ENCODE data around the gene ALPG. TPM values are rescaled to one million over a fixed set of nuclear protein-coding genes. Genes with fewer than 3 reads are reported as not detected.
"Not testable (repeated sequence)": the region's sequence is repeated elsewhere in the genome, so short reads cannot be mapped to it uniquely, and the experiment has no call there.

ALPG gene
- polyA plus RNA-seq, 12 donors: not detected

DNA sequence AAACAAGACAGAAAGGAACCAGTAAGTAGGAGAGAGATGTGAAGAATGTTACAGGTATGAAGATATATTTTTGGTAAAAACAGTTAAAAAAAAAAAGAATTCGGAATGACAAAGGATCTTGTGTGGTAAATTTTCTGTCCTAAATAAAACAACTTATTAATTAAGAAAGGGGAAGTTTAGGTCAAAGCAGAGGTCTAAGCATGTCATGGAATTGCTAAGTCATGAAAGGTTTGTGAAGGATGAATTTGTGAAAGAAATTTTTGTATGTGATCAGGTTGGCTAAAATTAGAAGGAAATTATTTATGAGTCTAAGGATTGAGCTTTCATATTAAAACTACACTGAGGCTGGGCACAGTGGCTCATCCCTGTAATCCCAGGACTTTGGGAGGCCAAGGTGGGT, 11.1 kb upstream of the ALPG start:
- DNase-seq: no peak

DNA sequence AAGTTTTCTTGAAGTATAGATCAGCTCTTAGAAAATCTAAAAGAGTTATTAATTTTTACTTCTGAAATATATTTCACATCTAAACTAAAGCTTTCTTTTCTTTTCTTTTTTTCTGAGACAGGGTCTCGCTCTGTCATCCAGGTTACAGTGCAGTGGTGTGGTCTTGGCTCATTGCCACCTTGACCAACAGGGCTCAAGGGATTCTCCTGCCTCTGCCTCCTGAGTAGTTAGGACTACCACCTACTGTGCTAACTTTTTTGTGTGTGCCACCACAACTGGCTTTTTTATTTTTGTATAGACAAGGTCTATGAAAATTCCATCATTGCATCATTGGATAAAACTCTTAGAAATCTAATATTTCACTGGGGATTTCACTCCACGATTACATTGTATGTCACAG, 10.0 kb upstream of the ALPG start:
- no peak for DNase-seq

DNA sequence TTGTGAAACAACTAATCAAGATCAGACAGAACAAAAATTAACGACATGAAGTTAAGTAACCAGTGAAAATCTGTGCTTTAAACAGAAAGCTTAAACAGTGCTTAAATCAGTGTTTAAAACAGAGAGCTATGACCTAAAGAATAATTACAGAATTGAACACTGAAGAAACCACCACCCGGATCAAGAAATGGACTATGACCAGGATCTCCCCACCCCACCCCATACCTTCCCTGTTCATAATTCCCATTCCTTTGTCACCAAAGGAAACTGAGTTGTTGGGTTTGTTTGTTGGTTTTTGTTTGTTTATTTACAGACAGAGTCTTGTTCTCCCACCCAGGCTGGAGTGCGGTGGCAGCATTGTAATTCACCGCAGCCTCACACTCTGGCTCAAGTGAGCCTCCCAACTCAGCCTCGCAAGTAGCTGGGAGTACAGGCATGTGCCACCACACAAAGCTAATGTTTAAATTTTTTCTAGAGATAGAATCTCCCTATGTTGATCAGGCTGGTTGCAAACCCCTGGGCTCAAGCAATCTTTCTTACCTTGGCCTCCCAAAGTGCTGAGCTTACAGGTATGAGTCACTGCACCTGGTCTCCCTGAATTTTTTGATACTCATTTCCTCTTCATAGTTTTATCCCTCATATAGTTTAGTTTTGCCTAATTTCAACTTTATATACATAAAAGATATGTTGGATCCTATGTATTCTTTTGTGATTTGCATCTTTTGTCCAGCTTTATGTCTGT, 8.2 kb upstream of the ALPG start:
- DNase-seq: no peak

DNA sequence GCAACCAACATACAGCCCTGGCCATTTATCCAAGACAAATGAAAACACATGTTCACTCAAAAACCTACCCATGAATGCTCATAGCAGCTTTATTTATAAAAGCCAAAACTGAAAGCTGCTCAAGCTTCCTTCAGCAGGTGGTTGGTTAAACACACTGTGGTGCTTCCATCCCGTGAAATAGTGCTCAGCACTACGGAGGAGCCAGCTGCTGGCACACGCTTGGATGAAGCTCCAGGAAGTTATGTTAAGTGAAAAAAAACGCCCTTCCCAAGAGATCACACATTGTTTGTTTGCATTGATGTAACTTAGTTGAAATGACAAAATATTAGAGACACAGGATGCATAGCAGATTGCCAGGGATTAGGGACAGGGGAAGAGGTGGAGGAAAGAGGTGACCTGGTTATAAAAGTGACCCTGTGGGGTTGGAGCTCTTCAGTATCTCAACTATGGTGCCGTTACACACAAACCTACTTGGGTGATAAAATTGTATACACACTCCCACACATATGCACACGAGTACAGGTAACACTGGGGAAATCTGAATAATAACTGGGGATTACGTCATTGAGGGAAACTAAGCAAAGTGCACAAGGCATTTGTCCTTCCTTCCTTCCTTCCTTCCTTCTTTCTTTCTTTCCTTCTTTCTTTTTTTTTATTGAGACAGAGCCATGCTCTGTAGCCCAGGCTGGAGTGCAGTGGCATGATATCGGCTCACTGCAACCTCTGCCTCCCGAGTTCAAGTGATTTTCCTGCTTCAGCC, 6.2 kb upstream of the ALPG start:
- no peak for DNase-seq

DNA sequence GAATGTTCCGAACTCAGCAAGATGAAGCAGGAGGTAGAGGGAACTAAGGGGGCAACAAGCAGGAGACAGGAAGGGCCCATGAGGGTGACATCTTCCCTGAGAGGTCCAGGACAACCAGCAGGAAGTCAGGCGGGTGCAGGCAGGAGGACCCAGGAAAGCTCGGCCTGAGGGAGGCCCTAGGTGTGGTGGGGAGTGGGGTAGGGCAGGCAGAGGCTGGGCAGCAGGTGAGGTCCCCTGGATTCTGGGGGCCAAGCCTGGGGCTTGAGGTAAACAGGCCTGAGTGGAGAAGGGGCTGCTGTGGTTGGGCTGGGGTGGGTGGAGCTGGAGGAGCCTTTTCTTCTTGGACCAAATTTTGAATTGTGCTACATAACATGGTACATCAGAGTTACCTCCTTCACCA, 4.1 kb upstream of the ALPG start:
- DNase-seq: no peak

DNA sequence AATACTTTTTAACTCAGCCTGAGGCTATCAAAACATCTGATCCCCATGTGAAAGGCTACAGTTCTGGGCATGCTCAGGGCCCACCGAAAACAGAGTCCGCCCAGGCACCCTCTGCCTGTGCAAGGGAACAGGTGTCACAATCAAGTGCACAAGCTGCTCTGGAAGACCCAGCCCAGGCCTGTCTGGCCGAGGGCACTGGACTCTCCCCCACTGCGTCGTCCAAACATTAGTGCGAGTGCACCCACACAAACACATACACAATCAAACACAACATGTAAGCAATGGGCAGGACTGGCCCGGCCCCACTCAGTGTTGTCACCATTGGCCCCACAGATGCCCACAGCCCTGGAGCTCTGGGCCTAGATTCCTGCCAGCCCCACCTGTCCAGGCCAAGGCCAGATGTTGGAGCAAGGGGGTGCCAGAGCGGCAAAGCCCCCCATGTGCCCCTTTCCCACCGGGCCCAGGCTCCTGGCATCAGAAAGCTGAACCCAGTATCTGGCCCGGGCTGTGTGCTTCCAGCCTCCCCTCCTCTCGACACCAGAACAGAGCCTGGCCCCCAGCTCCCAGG, 617 bp upstream of the ALPG start:
- no peak for DNase-seq

DNA sequence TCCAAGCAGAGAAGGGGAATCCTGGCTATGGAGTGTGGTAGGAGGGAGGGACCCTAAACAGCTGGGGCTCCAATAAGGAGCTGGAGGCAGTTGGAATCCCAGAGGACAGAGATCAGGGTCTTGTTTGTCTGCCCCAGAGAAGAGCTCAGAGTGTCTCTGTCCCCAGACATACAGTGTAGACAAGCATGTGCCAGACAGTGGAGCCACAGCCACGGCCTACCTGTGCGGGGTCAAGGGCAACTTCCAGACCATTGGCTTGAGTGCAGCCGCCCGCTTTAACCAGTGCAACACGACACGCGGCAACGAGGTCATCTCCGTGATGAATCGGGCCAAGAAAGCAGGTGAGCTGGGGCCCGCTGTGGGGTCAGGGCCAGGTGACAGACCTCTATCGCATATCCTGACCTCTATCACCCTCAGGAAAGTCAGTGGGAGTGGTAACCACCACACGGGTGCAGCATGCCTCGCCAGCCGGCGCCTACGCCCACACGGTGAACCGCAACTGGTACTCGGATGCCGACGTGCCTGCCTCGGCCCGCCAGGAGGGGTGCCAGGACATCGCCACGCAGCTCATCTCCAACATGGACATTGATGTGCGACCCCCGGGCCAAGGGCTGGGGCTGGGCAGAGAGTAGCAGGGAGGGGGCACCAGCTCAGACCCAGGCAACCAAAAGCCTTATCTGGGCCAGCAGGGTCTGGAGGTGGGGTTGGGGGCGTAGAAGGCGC, 945 bp downstream of the ALPG start:
- DNase-seq: not testable (repeated sequence)

DNA sequence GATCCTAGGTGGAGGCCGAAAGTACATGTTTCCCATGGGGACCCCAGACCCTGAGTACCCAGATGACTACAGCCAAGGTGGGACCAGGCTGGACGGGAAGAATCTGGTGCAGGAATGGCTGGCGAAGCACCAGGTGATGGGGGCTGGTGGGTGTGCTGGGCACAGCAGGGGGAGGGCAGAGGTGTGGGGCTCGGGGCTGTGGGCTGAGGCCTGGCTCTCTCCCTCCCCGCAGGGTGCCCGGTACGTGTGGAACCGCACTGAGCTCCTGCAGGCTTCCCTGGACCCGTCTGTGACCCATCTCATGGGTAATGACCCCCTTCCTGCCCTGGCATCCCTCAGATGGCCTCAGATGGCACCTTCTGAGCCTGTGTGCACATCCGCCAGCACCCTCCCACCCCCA, 1.6 kb downstream of the ALPG start:
- DNase-seq: not testable (repeated sequence)

DNA sequence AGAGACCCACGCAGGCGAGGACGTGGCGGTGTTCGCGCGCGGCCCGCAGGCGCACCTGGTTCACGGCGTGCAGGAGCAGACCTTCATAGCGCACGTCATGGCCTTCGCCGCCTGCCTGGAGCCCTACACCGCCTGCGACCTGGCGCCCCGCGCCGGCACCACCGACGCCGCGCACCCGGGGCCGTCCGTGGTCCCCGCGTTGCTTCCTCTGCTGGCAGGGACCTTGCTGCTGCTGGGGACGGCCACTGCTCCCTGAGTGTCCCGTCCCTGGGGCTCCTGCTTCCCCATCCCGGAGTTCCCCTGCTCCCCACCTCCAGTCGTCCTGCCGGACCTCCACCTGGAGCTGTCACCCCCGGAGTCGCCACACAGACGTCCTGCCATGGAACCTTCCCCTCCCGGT, 3.0 kb downstream of the ALPG start:
- DNase-seq: not testable (repeated sequence)

DNA sequence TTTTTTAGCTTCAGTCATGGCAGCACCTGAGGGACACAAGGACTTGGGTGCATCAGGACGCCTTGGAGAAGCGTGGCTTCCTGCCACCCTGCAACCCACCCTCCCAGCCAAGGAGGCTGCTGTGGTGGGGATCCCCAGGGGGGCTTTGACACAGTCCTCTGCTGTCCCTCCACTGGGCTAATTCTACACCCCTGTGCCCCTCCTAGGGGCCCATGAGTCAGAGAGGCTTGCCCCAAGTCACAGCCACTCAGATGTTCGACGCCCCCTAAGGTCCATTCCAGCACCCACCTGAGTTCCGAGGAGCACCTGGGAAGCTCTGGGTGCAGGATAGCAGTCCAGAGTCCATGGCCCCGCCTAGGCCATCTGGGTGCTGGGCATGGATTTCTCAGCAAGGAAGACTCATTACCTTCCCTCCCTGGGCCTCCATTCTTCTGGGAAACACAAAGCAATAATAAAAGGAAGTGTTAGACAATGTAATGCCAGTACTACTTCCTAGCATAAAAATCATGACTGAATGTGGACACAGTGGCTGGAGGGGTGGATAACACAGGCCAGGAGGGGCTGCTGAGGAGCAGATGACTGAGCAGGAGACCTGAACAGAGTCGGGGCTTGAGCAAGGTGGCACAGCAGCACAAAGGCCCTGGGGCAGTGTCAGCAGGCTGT, 3.7 kb downstream of the ALPG start:
- DNase-seq: no peak

DNA sequence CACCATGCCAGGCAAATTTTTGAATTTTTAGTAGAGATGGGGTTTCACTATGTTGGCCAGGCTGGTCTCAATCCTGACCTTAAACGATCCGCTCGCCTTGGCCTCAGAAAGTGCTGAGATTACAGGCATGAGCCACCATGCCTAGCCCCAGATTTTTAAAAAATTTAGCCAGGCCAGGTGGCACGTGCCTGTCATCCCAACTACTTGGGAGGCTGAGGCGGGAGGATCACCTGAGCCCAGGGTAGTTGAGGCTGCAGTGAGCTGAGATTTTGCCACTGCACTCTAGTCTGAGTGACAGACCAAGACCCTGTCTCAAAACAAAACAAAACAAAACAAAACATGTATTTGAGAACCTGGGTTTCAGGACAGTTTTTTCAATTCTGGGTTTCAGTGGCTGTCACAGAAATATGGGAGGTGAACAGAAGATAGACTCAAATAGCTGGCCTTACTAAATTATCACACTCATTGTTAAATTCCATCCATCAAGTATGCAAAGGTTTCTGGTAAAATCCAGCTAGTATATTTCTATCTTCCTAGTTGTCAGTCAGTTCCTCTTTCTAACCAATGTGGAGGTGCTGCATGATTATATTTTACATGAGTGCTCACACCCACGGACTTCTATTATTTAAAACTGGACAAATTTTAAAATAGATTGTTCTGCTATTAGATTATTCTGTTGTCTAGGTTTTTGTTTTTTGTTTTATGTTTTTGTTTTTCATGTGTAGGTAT, 5.4 kb downstream of the ALPG start:
- no peak for DNase-seq

DNA sequence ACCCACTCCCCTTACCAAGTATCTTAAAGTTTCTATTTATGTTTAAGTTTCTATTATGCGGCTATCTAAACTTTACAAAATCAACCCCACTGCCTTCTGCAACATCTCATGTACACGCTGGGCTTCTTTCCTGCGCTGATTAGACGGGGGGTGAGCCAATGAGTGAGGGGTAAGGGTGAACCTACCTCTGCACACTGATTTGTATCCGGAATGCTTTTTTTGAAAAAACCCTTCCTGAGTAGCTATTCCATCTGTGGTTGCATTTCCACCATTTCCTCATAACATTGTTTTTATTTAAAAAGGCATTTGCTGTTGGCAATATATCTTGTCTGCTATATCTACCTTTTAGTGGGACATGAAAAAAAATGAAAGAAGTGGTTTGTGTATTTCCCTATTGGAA, 6.3 kb downstream of the ALPG start:
- DNase-seq: no peak

DNA sequence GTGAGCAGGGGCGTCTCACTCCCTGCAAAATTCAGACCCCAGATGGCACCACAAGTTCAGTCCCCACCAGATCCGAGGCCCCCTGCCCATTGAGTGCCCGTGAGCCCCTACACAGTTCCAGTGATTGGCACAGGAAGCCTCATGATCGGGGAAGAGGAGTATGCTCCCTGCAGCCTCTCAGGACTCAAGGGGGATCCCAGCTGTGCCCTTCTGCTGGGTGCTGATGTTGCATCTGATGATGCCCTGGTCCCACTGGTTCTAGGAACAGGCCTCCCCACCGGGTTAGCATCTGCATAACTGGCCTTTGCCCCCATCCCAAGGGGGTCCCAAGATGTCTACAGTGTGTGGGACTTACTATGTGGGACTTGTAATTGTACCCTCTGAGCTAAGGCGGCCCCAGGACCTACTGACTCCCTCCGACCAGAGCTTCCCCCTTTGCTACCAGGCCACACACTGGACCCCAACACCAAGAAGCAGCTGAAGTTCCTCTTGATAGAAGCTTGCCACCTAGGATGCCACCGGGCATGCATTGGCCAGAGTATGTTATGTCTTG, 8.6 kb downstream of the ALPG start:
- no peak for DNase-seq

DNA sequence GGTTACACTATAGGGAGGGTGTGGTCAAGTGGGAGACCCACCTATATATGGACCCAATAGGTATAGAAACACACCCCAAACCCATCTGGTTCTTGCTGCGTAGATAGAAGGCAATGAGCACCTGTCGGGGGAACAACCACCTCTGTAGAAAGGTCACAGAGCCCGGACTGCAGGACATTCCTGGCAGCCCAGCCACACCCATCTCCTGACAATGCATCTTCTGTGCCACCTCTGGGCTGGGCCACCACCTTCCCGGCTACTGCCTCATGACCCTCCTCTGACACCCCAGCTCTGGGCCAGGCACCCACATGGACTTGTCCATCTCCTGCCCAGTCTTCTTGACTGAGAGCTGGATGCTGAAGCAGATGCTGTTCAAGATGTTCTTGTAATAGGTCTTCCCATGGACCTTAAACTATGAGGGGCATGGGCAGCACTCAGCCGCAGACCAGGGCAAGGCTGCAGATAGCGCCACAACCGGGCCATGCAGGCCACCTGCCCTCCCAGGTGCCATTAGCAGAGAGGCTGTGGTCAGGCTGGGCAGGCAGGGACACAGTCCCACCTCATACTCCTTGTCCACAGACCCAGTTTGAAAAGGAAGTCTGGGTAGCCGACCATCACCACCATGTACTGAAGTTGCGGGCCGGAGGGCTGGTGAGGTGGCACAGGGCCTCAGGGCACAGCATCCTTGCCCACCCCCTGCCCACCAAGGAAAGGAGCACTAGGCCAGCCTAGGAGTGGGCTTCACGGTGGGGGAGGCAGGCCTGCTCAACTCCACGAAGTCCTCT, 9.3 kb downstream of the ALPG start:
- no peak for DNase-seq

DNA sequence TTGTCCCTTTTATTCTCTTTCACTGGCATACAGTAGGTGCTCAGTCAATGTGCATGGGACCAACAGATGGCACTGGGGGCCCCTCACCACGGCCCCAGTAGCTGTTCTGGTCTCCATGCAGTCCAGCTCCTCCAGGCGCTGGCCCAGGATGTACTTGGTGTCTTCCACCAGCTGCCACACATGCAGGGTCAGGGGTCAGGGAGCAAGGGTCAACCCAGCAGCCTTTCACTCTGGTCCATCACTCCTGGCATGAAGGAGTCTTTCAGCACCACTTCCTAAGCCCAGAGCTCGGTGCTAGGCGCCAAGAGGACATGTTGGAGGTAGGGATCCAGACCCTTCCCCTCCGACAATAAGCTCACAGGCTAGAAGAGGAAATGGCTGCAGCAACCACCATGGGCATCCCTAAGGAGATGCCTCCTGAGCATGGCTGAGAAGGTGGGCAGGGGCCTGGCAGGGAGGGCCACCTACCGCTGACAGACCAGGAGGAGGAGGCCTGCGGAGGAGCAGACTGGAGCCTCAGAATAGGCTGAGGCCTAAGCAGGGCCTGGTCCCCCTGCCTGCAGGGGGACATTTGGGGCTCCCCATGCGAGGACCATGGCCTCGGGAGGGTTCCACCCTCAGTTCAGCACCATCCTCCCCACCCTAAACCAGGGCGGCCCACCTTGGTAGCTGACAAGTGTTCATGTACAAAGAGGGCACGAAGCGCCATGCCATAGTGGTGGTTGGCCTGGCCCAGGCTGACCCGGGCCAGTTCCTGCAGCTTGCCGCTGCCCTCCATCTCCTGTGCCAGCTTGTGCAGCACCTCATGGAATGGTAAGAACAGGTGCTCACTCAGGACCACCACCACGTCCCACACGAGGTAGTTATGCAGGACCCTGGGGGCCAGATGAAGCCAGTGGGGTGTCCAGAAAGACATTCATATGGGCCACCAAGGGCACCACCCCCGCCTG, 10.2 kb downstream of the ALPG start:
- no peak for DNase-seq

DNA sequence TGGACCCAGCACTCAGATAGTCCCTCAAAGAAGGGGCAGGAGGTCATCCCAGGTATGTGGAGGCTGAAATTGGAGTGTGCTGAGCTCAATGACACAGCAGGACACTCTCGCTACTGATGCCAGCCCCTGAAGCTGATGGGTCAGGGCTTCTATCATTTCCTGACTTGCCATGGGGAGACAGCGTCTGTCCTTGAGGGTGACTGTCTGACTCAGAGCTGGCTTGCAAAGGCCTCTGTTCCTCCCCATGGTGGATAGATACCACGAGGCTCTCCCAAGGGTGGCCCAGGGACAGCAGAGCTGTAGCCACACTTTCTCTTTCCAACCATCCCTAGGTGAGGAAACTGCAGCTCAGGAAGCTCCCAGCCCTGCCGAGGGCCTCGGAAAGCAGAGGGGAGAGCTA, 10.8 kb downstream of the ALPG start:
- DNase-seq: no peak

DNA sequence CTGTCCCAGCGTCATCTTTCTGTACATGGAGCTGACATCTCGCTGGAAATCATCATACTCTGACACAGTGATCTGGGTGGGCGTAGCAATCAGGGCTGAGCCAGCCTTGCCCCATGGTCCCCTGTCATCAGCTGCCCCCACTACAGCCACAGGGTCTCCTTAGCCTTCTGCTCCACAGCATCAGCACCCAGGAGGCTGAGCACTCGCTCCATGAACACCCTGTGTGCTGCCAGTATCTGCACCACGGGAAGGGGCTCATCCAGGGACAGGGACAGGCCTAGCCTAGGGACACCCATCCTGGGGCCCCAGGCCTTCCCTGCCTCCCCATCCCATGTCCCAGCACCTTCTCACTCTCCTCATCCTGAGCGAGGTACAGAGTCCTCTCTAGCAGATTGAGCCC, 11.4 kb downstream of the ALPG start:
- no peak for DNase-seq

DNA sequence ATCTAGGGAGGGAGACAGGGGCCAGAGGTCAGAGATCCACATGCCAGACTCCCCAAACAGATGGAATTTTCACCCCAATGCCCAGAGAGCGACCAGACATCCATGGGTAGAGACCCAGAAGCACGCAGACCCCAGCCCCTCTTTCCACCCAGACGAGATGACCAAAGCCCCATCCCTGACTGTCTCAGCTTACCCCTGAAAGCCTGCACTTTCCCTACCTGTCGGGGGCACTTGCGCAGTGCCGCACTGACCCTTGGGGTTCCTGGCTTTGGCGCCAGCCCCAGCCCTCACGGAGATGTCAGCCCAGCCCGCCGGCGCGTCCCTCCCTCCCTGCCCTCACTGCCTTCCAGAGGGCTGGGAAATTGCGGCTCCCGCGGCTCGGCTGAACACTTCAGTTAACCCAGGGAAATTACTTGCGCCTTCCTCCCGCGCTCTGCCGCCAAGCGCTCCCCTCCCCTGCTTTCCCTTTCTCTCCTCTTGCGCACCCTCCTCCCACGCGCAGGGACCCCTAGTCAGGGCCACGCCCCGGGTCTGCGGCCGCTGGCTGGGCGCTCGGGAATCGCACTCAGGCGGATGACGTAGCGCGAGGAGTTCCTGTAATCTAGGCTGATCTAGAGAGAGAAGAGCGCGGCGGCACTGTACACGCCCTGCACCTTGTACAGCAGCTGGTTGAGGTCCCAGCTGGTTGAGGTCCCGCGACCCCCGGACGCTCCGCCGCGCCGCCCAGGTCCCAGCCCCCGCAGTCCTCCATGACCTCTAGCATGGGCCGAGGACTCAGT, 12.0 kb downstream of the ALPG start:
- DNase-seq: no peak
